DND-41 (cell line): ENCODE results near the gene IL17RD.

ENCODE experiments used
- EZH2 ChIP-seq: IDR thresholded peaks from 3 replicates; pipeline ENCODE4 v1.6.1; 2012; ENCODE audit warnings: borderline replicate concordance, low read depth, mild to moderate bottlenecking, moderate library complexity, low read length, inconsistent platforms; ENCODE audit not compliant: severe bottlenecking
- TF ChIP-seq, protein P1 (sequence below): IDR thresholded peaks from 2 replicates; pipeline ENCODE4 v1.5.1; 2012; ENCODE audit warnings: borderline replicate concordance, low read length, moderate library complexity, mild to moderate bottlenecking; ENCODE audit not compliant: poor library complexity, severe bottlenecking; ENCODE audit errors: extremely low read depth

GRCh38 chr3:57087361-57088092 is 77.6 kb downstream of the IL17RD start:
- TF ChIP-seq, protein P1, sequence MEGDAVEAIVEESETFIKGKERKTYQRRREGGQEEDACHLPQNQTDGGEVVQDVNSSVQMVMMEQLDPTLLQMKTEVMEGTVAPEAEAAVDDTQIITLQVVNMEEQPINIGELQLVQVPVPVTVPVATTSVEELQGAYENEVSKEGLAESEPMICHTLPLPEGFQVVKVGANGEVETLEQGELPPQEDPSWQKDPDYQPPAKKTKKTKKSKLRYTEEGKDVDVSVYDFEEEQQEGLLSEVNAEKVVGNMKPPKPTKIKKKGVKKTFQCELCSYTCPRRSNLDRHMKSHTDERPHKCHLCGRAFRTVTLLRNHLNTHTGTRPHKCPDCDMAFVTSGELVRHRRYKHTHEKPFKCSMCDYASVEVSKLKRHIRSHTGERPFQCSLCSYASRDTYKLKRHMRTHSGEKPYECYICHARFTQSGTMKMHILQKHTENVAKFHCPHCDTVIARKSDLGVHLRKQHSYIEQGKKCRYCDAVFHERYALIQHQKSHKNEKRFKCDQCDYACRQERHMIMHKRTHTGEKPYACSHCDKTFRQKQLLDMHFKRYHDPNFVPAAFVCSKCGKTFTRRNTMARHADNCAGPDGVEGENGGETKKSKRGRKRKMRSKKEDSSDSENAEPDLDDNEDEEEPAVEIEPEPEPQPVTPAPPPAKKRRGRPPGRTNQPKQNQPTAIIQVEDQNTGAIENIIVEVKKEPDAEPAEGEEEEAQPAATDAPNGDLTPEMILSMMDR, result no peak
- no peak for TF ChIP-seq EZH2
